Renal cortical epithelial cell (primary cell): Measurements from ENCODE around the gene NTRK1. TPM values are rescaled to one million over a fixed set of nuclear protein-coding genes. Genes with fewer than 3 reads are reported as not detected.

Experiments
- DNase-seq: peaks from one replicate; pipeline ENCODE4 v3.0.0-alpha.2; 2011; ENCODE audit warnings: low read depth
- total RNA-seq: library from RNA; depleted of rRNA; stranded (reverse); fragments of >200 nt; gene quantifications from 2 replicates; pipeline ENCODE4 v1.2.3, GENCODE V29; 2014

Gene NTRK1
- total RNA-seq, 1 donor from 2014 or later: not detected

DNA sequence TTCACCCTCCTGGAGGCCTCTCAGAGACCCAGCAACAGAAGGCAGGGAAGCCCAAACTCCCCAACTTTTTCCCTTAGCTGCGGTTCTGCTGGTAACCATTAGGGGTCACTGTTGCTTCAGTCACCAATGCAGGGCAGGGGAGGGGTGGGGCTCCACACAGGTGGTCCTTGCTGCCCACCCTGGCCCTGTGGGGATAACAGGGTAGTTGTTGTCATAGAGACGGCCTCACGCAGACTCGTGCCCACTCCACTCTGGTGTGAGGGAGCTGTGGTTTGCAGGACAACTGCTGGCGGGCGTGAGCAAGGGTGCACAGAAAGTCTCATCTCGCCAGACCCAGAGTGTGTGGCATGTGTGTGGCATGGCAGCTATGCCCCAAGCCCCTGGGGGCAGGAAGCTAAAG lies 21.7 kb upstream of the NTRK1 start:
- no peak for DNase-seq

DNA sequence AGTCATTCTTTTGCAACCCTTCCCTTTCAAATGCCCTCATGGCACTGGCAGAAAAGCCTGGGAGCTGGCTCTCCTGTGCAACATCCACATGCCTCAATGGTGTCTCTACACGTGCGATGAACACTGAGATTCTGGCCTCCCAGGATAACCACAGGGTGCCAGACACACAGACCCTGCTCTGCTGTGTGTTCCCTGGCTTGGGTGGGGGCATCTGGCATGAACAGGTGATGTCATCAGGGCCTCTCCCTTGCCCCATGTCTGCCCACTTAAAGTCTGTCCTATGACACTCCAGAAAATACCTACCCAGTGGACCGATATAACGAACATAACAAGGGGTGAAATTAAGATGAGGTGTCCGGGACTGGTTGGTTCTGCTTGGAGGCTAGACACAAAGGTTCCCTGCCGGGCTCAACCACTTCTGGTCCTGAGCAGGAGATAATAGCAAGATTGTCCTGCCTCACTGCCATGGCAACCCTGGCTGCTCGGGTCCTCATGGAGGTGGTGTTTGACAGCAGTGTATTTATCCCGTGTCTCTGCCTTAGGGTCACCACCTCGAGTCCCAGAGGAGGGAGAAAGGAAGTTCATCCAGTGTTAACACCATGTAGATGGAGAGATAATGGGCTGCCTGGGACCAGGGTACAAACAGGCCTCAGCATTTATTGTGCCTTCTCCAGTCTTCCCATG lies 21.1 kb upstream of the NTRK1 start:
- DNase-seq: no peak

DNA sequence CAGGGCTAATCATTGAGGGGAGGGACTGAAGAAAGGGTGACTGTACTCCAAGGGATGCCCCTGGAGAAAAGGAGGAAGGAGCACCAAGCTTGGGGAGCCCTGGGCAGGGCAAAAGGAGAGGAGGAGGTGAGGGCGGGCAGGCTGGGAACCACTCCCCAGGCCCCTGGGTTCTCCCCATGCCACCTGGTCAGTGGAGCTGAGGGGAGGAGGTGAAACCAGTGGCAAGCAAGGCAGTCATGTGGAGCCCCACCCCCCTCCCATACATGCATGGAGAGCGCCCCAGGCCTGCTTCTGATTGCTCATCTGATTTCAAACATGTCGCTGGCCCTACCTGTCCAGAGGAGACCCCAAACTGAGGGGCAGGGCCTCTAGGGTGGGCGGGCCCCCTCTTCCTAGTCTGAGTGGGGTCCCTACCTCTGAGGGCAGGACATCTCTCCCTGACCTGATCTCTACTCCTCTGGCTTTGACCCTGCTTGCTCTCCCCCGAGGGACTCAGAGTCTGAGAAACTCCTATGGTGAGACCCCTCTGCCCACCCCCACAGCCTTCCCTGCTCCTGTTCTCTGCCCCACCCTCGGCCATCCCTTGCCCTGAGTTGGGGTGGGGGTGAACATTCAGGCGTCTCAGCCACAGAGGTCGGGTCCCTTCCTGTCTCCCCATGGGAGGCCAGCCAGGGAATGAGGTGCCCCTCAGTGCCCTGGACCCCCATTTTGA lies 20.3 kb upstream of the NTRK1 start:
- no peak for DNase-seq

DNA sequence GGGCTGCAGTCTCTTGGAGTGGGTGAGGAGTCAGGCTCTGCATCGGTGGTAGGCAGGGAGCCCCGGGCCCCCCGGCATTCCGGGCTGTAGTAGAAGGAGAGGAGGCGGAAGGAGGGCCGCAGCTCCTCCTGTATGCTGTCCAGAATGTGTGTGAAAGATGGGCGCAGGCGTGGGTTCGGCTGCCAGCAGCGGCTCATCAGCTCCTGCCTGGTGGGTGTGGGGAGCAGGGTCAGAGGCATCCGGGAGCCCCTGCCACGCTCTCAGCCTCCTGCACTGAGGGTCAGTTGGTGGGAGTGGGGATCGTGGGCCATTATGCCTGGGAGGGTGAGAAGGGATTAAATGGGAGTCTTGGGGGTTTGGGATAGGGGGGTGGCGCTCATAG lies 19.8 kb upstream of the NTRK1 start:
- no peak for DNase-seq

DNA sequence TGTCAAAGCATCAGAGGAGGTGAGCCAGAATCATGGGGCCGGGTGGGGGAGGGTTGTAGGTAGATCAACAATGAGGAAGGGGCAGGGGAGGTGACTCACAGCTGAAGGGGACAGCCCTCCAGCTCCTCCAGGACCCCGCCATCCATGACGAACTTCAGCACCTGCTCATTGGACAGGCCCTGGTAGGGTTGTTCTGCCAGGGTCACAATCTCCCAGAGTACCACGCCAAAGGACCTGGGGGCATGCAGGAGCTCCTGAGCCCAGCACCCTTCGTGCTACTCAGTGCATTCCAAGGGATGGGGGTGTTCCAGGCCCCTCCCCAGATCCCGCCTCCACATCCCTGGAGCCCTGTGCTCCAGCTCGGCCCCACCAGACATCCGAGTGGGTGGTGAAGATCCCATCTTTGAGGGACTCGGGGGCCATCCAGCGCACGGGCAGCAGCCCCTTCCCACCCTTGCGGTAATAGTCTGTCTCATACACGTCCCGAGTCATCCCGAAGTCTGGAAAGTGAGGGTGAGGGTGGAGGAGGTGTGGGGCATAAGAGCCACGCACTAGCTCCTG lies 19.3 kb upstream of the NTRK1 start:
- DNase-seq: no peak

DNA sequence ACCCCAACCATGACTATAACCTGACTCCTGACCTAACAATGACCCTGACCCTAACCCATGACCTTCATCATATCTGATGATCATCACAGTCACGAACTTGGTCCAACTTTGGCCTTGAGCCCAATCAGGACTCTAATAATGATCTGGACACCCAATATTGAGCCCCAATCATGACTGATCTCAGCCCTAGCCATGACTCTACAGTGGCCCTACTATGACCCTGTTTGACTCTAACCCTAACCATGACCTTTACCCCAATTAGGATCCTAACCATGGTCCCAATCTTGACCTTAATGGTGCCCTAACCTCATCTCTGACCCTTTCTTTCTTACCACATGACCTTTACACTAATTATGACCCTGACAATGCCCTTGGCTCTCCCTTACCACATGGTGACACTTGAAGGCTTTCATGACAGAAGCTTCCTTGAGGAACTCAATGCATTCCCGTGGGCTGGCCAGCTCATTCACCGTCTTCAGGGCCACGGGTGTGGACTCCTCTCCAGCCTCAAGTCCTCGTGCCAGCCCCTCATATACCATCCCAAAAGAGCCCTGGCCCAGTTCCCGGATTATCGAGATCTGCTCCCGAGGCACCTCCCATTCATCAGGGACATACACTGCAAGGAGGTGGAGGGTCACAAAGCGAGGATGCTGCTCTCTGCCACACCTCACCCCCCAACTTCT lies 17.9 kb upstream of the NTRK1 start:
- DNase-seq: no peak

DNA sequence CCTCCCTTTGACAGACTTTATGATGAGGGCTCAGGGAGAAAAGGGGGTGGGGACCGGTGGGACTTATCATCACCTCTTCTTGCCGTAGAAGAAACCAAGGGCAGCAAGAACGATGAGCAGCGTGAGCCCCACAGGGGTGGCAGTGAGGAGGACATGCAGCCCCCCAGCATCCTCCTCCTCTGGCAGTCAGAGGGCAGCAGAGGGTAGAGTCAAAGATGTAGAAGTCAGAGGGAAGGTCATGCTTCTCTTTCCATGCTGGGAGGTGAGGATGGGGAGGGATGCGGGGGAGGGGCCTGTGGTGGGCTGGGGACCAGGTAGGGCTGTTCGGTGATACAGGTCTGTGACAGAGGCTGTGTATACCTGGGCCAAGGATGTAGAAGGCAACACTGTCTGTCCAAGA lies 16.6 kb upstream of the NTRK1 start:
- DNase-seq: no peak

DNA sequence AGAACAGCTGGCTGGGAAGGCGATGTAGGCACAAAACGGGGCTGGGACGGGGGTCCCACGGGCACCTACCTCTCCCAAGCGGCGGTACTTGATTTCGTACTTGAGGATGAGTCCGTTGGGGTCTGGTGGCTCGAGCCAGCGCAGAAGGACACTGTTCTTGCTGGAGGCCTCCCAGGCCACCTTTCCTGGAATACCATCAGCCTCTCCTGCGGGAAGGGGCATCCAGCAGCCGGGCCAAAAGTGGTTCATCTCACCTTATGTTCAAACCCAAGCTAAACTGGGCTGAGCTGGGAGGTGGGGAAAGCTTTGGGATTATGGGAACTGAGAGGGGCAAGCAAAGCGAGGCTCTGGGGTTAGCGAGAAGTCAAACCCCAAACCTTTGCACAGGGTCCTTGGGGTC lies 16.0 kb upstream of the NTRK1 start:
- no peak for DNase-seq

DNA sequence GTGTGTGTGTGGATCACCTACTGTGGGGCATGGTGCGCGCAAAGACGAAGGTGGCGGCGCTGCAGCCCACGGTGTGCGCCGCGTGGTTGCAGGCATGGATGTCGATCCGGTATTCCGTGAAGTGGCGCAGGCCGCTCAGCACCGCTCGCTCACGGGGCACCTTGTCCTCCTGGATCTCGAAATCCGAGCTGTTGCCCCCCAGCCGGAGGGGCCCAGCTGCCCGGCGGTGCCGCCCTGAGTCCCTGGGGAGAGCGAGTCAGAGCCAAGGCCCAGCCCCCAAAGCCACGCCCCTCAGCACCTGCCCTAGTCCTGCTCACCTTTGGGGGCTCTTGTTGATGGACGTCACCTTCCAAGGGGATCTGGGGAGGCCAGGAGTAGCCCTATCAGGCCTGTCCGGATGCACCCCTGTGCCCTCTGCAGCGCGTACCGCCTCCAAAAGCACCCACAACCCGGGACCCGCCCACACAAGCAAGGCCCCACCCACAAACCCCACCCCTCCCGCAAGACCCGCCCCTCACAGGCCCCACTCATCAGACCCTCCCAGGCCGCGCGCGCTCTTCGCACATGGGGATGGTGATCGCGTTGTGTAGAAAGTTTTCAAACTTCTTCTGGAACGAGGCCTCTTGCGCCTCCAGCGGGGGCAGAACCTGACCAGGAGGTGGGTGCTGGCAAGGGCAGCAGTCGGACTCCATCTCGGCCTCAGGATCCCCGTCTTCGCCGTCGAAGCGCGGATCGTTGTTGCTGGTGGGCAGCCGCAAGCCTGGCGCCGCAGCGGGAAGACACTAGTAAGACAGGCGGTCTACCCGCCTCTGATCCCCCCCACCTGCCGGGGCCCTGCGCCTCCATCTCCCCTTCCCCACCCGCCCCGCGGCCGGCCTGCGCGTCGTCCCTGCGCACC lies 15.4 kb upstream of the NTRK1 start:
- DNase-seq: no peak

DNA sequence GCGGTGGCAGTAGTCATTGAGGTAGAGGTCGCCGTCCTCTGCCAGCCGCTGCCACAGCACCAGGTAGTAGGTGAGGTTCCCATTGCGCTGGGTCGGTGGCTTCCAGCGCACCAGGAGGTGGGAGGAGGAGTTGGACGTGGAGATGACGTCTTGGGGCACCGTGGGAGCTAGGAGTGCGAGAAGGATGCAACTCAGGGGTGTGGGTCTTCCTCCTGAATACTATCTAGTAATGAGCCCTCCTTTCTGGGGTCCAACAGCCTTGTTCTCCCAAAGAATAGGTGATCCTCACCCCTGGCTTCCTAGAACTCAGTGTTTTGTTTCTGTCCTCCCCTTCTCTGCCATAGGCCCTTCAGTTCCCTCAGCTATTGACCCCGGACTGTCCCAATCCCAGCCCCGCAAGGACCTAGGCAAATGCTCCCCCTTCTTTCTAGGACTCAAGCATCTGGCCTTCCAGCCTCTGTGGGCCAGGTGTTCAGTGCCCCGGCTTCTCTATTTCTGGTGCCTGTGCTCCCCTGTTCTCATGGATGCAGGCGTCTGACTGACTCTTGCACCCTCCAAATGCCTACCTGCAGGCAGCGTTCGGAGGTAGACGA lies 14.6 kb upstream of the NTRK1 start:
- DNase-seq: no peak

DNA sequence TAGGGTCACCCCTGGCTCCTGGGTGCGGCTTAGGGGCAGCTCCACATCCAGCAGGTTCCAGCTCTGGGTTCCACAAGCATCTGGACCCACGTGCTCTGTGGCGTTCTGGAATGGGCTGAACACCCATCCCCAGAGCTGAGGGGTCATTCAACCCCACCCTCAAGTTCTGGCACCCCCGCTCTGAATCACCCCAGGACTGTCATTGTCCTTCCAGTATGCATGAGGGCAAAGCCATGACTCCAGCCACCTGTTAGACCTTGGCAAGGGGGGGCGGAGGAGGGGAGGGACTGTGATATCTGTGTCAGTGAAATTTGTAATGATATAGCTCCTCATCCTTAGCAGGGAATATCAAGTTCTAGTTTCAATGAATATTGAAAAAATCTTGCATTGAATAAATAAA lies 14.0 kb upstream of the NTRK1 start:
- no peak for DNase-seq

DNA sequence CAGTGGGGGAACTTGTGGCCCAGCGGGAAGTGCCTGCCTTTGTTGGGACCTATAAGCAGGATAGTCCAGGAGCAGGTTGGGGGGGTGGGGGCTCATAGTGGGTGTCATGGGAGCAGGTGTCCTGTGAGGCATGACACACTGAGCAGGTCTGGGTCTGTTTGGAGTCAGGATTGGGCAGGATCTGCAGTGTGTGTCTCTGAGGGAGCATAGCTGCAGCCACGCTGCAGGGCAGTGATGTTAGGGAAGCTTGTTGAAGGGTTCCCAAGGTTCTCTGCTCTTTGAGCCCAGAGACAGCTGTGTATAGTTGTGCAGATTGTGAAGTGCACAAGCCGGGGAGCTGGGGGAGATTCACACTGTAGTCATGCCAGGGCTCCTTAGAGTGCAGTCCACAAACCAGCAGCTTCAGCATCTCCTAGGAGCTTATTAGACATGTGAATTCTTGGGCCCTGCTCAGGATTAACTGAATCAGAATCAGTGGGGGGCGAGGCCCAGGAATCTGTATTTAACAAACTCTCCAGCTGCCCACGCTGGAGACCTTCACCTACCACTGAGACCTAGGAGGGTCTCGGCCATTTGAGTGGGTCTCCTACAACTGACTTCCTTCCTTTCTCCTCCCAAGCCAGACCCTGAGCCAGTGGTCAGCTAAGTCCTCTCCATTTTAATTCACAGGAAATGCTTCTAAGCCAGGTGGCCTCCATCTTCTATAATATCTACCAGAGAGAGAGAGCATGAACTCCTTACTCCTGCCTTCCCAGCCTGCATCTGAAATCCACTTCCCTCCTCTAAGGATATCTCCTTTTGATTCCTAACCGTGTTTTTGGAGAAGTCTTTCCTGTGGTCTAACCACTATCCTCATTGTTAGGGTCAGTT lies 12.8 kb upstream of the NTRK1 start:
- DNase-seq: no peak

DNA sequence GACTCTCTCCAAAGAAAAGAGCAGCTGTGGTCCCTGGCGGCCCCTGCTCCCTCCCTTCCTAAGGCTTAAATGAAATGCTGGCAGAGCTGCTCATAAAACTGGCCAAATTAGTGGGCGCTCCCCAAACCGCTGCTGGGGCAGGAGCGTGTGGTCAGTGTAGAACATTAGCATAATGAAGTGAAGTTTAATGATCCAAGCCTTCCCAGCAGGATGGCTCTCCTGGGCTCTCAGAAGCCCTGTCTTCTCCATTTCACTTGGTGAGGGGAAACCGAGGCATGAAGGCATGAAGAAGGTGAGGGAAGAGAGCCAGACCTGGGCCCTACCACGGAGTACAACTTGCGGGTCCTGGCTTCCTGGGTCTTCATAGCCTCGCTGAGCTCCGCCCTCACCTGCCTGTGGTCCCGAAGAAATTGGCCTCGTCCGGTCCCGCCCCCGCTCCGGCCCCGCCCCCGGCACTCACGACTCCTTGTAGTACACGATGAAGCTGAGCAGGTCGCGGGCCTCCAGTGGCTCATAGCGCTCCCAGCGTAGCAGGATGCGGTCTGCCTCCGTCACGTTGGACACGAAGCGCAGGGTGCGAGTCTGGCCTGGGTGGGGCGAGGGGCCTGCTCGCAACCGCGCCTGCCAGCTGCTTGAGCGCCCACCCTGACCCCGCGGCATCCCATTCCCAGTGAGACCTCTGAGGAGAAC lies 12.1 kb upstream of the NTRK1 start:
- DNase-seq: no peak

DNA sequence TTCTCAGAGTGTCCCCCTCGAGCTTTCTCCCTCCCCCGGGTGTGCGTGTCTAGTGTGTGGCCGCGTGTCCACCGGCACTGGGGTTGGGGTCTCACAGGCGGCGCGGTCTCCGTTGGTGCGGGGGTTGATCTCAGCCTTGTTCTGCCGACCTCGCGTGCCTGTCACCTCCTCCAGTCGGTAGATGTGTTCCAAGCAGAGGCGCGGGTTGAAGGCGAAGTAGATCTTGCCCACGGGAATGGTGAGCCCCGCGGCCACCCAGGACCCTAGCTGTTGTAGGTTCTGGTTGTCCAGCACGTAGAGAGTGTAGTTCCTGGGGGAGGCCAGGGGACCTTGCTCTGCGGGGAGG lies 11.5 kb upstream of the NTRK1 start:
- no peak for DNase-seq

DNA sequence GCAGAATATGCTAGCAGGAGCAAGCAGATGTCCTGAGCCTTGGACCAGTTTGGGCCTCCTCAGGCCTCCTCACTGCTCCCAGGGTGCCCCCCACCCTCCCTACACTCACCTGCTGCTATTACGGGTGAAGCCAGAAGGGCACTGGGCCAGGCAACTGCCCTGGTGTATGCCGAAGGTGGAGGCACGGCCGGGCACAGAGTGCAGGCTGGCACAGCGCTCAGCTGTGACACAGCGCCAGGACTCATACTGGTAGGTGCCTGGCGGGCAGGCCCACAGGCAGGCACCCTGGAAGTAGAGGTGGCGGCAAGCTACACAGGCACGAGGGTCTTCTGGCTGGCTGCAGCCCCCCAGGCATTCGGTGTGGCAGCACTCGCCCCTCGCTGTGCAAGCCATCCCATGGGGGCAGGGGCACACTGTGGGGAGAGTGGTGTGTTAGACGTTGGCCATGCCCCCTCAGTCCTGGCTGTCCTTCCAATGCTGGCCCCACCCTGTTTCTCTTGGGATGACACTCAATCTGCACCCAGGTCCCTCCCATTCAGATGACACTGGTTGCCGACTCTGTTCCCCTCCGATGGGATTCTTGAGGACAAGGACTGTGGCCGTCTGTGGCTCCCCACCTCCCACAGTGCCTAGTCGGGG lies 8.8 kb upstream of the NTRK1 start:
- DNase-seq: no peak

DNA sequence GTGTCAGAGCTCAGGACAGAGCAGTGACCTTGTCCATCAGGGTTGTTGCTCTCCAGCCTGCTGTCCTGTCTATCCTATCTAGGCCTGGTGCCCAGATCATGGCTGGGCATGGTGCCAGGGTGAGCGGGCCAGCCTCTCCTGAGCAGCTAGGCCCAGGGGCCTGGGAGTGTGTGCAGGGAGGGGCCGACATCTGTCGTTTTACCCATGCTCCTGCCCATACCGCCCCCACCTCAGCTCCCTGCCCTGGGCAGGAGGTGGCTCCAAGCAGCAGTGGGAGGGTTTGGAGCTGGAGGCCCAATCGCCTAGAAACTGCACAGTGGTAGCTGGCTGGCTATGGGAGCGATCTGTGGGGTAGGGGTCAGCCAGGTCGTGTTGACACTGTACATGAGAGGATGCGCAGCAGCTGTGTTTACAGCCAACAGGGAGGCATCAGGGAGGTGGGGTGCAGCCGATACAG lies 8.2 kb upstream of the NTRK1 start:
- no peak for DNase-seq

DNA sequence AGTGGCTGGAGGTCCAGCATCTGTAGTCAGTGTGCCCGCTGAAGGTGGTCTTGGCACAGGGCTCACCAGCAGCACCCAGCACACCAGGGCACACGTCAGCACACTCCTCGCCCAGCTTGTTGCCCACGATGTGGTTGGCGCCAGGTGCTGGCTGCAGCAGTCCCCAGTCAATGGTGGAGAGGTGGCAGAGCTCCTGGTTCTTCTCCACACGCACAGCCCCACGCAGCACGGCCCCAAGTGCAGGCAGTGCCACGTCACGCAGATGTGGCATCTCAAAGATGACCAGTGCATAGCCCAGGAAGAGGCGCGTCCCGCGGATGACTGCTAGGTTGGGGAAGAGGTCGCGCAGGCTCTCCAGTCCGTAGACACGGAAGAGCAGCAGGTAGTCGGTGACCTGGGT lies 6.9 kb upstream of the NTRK1 start:
- no peak for DNase-seq

DNA sequence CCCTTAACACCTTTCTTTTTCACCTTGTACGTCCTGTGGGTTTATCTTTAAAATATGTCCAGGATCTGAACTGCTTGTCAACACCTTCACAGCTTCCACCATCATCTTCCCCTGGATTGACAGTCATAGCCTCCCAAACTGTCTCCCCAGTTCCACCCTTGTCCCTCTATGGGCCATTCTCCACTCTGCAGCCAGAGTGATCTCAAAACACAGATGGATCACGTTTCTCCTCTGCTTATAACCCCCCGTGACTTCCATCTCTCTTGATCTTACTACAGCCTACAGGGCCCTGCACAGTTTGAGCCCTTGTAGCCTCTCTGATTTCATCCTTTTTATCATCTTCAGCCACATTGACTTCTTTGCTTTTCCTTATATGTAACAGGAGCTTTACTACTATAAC lies 6.0 kb upstream of the NTRK1 start:
- no peak for DNase-seq

DNA sequence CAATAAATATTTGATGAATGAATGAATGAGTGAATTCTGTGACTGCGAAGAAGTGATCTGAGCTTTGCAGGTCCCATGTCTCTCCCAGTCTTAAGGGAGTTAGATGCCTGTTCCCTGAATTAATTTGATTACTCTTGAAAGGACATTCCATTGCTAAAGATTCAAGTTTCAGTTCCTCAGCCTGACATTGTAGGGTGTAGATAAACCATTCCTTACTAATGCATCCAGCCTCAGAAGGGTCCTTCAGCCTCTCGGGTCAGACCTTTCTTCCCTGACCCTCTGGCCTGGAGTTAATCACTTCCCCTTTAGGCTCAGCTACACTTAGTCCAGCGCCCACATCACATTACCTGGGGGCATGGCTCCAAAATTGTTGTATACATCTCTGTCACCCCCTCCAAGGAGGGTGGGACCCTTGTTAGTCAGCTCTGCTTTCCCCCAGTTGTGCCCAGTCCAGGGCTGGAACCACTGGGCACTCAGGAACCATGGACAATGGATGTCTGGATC lies 4.3 kb upstream of the NTRK1 start:
- DNase-seq: no peak
